Sigmoid colon (tissue), 7 donors: ENCODE measurements around the gene BTBD9. TPM values are rescaled to one million over a fixed set of nuclear protein-coding genes. Genes with fewer than 3 reads are reported as not detected.

Experiments
- DNase-seq: peaks from one replicate; pipeline ENCODE4 v3.0.0-alpha.2; 2019
- H3K27ac ChIP-seq, 4 donors: fragments of 200-600 bp; sonication (generic); one replicate each; pipeline ENCODE4 v1.5.1; 2016 to 2019; ENCODE audit warnings: mild to moderate bottlenecking in 1 of 4
- H3K27me3 ChIP-seq, 3 donors: fragments of 200-600 bp; sonication (generic); one replicate each; pipeline ENCODE4 v1.5.1; 2019; ENCODE audit warnings: mild to moderate bottlenecking in 1 of 3
- H3K36me3 ChIP-seq, 4 donors: fragments of 200-600 bp; sonication (generic); one replicate each; pipeline ENCODE4 v1.5.1; 2016 to 2019
- H3K4me1 ChIP-seq, 4 donors: fragments of 200-600 bp; sonication (generic); one replicate each; pipeline ENCODE4 v1.5.1; 2017 to 2019
- H3K4me3 ChIP-seq, 4 donors: fragments of 200-600 bp; sonication (generic); one replicate each; pipeline ENCODE4 v1.5.1; 2017 to 2019; ENCODE audit warnings: mild to moderate bottlenecking in 2 of 4, moderate library complexity in 1 of 4
- H3K9me3 ChIP-seq, 4 donors: fragments of 200-600 bp in 3 of 4; sonication (generic) in 3 of 4; one replicate each; pipeline versions ENCODE4 v1.5.1 to v1.6.1; 2013 to 2019
- CTCF ChIP-seq, 4 experiments: fragments of 450-650 bp in 3 of 4; fragments of 200-600 bp in 1 of 4; IDR thresholded peaks; one replicate each; pipeline ENCODE4 v1.5.1; 2016 to 2019; ENCODE audit warnings: antibody characterized with exemption in 4 of 4, mild to moderate bottlenecking in 3 of 4, moderate library complexity in 2 of 4
- EP300 ChIP-seq, 4 donors: sonication (generic); formaldehyde crosslinking; IDR thresholded peaks; one replicate each; pipeline ENCODE4 v1.6.1; 2017; ENCODE audit warnings: antibody characterized with exemption in 4 of 4
- POLR2A ChIP-seq, 2 donors: fragments of 450-650 bp; IDR thresholded peaks; one replicate each; pipeline ENCODE4 v1.6.1; 2016; ENCODE audit warnings: antibody characterized with exemption in 2 of 2, mild to moderate bottlenecking in 2 of 2, moderate library complexity in 2 of 2
- POLR2AphosphoS5 ChIP-seq, 4 donors: sonication (generic); formaldehyde crosslinking; IDR thresholded peaks; one replicate each; pipeline ENCODE4 v1.6.1; 2017; ENCODE audit warnings: antibody characterized with exemption in 4 of 4
- WGBS, 2 donors: extraction: QIAGEN DNeasy Blood & Tissue Kit; methylation state at CpG; one replicate each; pipeline ENCODE4 v1.1.7; 2013; 5-methylcytosine and 5-hydroxymethylcytosine counted together
- intact Hi-C: fragments of 100-400 bp; cut with DNase I; formaldehyde crosslinking; loops from one replicate; pipeline ENCODE4 v1.15.1; 2023
- polyA plus RNA-seq, 3 donors: library from polyadenylated mRNA; stranded (reverse); fragments of 200-250 nt; gene quantifications; one replicate each; pipeline ENCODE4 v1.2.3, GENCODE V29; 2013
- total RNA-seq, 4 donors: library from RNA; depleted of rRNA; stranded (reverse); fragments of >200 nt; gene quantifications; one replicate each; pipeline ENCODE4 v1.1.0, GENCODE V29; 2016
- donor health status: healthy with polysubstance abuse.
- donor health status: Bipolar disorder and iron deficiency.
- donor health status: healthy.

The BTBD9 gene
- total and polyA plus RNA-seq, 7 donors, result 3.6 to 20.8 (median 10.5) TPM

GRCh38 chr6:38679668-38680067, 39.9 kb upstream of the BTBD9 start:
- no peak for DNase-seq
- Histone ChIP-seq H3K36me3 (peaks cover 0 to 92% (median 8%) of the 10 kb centered on the region in 4 donors), H3K4me1 (no peaks in the 10 kb centered on the region), H3K4me3 (no peak overlapping the region), H3K27me3 (no peaks in the 10 kb centered on the region), H3K9me3 (no peaks in the 10 kb centered on the region), H3K27ac (no peak overlapping the region)
- intact Hi-C loops, result no loop called here
- TF ChIP-seq POLR2AphosphoS5 (IDR thresholded peaks at IDR 0.05) (no peak), EP300 (IDR thresholded peaks at IDR 0.05) (no peak), CTCF (IDR thresholded peaks at IDR 0.05) (no peak), POLR2A (IDR thresholded peaks at IDR 0.05) (no peak)
- 92 to 97% methylated on average over 1 of the region's 1 CpG for WGBS, 2 donors

- Histone ChIP-seq H3K27me3 (no peaks in the 10 kb centered on the region), H3K27ac (no peak overlapping the region), H3K9me3 (no peaks in the 10 kb centered on the region), H3K4me1 (no peaks in the 10 kb centered on the region), H3K4me3 (no peak overlapping the region), H3K36me3 (peaks cover 0 to 84% (median 8%) of the 10 kb centered on the region in 4 donors)
- intact Hi-C loops, result no loop called here
- TF ChIP-seq EP300 (IDR thresholded peaks at IDR 0.05), result no peak
- TF ChIP-seq POLR2A (IDR thresholded peaks at IDR 0.05), result no peak
- TF ChIP-seq POLR2AphosphoS5 (IDR thresholded peaks at IDR 0.05), result no peak
- TF ChIP-seq CTCF (IDR thresholded peaks at IDR 0.05), result no peak
- WGBS, 2 donors, result 79 to 90% methylated on average over 7 of the region's 7 CpGs
- DNase-seq, result no peak
Measured at GRCh38 chr6:38678178-38678760, 38.5 kb upstream of the BTBD9 start.

GRCh38 chr6:38676974-38677544, 37.3 kb upstream of the BTBD9 start:
- no peak overlapping the region for H3K27ac ChIP-seq
- TF ChIP-seq CTCF (IDR thresholded peaks at IDR 0.05), result no peak
- TF ChIP-seq POLR2A (IDR thresholded peaks at IDR 0.05), result no peak
- TF ChIP-seq EP300 (IDR thresholded peaks at IDR 0.05), result no peak
- no peak for TF ChIP-seq POLR2AphosphoS5 (IDR thresholded peaks at IDR 0.05)
- intact Hi-C loops, result no loop called here
- DNase-seq, result no peak
- no peaks in the 10 kb centered on the region for H3K4me1 ChIP-seq
- no peaks in the 10 kb centered on the region for H3K9me3 ChIP-seq
- 60 to 89% methylated on average over 1 of the region's 1 CpG for WGBS, 2 donors
- no peaks in the 10 kb centered on the region for H3K27me3 ChIP-seq
- H3K36me3 ChIP-seq, result peaks cover 0 to 72% (median 5%) of the 10 kb centered on the region in 4 donors
- H3K4me3 ChIP-seq, result no peak overlapping the region

- TF ChIP-seq CTCF (IDR thresholded peaks at IDR 0.05) (no peak), POLR2A (IDR thresholded peaks at IDR 0.05) (no peak), POLR2AphosphoS5 (IDR thresholded peaks at IDR 0.05) (no peak), EP300 (IDR thresholded peaks at IDR 0.05) (no peak)
- Histone ChIP-seq H3K36me3 (peaks cover 0 to 65% (median 2%) of the 10 kb centered on the region in 4 donors), H3K27me3 (no peaks in the 10 kb centered on the region), H3K27ac (no peak overlapping the region), H3K4me3 (no peak overlapping the region), H3K4me1 (no peaks in the 10 kb centered on the region), H3K9me3 (no peaks in the 10 kb centered on the region)
- WGBS, 2 donors, result 63 to 72% methylated on average over 2 of the region's 2 CpGs
- no peak for DNase-seq
- intact Hi-C loops, result no loop called here
Measured at GRCh38 chr6:38676236-38676973, 36.7 kb upstream of the BTBD9 start.
